Natural killer cell (primary cell): Measurements from ENCODE around the gene FOXI1. TPM values are rescaled to one million over a fixed set of nuclear protein-coding genes. Genes with fewer than 3 reads are reported as not detected.
"Not testable (repeated sequence)": the region's sequence is repeated elsewhere in the genome, so short reads cannot be mapped to it uniquely, and the experiment has no call there.

ENCODE experiments used
- ATAC-seq, 3 donors: fragments of 150-1000 bp in 2 of 3; fragments of 200-7000 bp in 1 of 3; cut with Tn5 transposase; 1 replicate in 1 of 3; 2 replicates in 2 of 3; pipeline ENCODE4 v1.10.0; 2021; ENCODE audit warnings: mild to moderate bottlenecking in 2 of 3, moderate library complexity in 2 of 3
- DNase-seq, 2 donors: peaks; one replicate each; pipeline versions ENCODE4 v3.0.0 to v3.0.0-alpha.2; 2013 to 2021; ENCODE audit warnings: mixed read lengths in 1 of 2
- H3K27ac ChIP-seq: one replicate; pipeline ENCODE4 v1.5.1; 2013; ENCODE audit warnings: mild to moderate bottlenecking, low read length
- H3K27me3 ChIP-seq: one replicate; pipeline ENCODE4 v1.6.1; 2013; ENCODE audit warnings: low read length; ENCODE audit not compliant: control insufficient read depth, insufficient read depth
- H3K36me3 ChIP-seq: one replicate; pipeline ENCODE4 v1.6.1; 2013; ENCODE audit warnings: low read length; ENCODE audit not compliant: control insufficient read depth, insufficient read depth
- H3K4me1 ChIP-seq: one replicate; pipeline ENCODE4 v1.6.1; 2013; ENCODE audit warnings: low read length; ENCODE audit not compliant: control insufficient read depth, insufficient read depth
- H3K4me3 ChIP-seq: one replicate; pipeline ENCODE4 v1.5.1; 2013; ENCODE audit warnings: low read length
- H3K9me3 ChIP-seq: one replicate; pipeline ENCODE4 v1.6.1; 2013; ENCODE audit warnings: low read length; ENCODE audit not compliant: control insufficient read depth, insufficient read depth
- H3K27ac Mint-ChIP-seq, 2 donors: one replicate each; pipeline ENCODE4 v1.8.0; 2022; ENCODE audit warnings: mild to moderate bottlenecking in 2 of 2, mixed read lengths in 2 of 2, moderate library complexity in 1 of 2
- H3K27me3 Mint-ChIP-seq, 2 donors: one replicate each; pipeline ENCODE4 v1.8.0; 2022; ENCODE audit warnings: low read depth in 2 of 2, mixed read lengths in 2 of 2
- H3K36me3 Mint-ChIP-seq: one replicate; pipeline ENCODE4 v1.8.0; 2022; ENCODE audit warnings: mixed read lengths
- H3K4me1 Mint-ChIP-seq, 2 donors: one replicate each; pipeline ENCODE4 v1.8.0; 2022; ENCODE audit warnings: mixed read lengths in 2 of 2
- H3K4me3 Mint-ChIP-seq: one replicate; pipeline ENCODE4 v1.8.0; 2022; ENCODE audit warnings: mild to moderate bottlenecking, moderate library complexity, mixed read lengths
- H3K9me3 Mint-ChIP-seq, 2 donors: one replicate each; pipeline ENCODE4 v1.8.0; 2022; ENCODE audit warnings: mixed read lengths in 2 of 2
- CTCF ChIP-seq: fragments of 200-600 bp; IDR thresholded peaks from one replicate; pipeline ENCODE4 v1.8.0; 2022; ENCODE audit warnings: antibody characterized with exemption
- WGBS: methylation state at CpG from one replicate; pipeline ENCODE4 v1.1.7; 2013; ENCODE audit warnings: missing lambda C conversion rate; ENCODE audit not compliant: insufficient coverage; 5-methylcytosine and 5-hydroxymethylcytosine counted together
- intact Hi-C: fragments of 100-400 bp; cut with micrococcal nuclease; formaldehyde crosslinking; loops from one replicate; pipeline ENCODE4 v1.14.2; 2022
- total RNA-seq, 4 donors: library from RNA; stranded (reverse); fragments of 120-200 nt in 1 of 4; gene quantifications; one replicate each; pipeline versions ENCODE4 v1.2.3 to v1.2.4, GENCODE V29; 2013 to 2022

FOXI1 gene
- total RNA-seq, 3 donors from 2014 or later (not counting 1 experiment from before 2014, with no cell fraction given) = 0.18 TPM; not detected in 2

DNA sequence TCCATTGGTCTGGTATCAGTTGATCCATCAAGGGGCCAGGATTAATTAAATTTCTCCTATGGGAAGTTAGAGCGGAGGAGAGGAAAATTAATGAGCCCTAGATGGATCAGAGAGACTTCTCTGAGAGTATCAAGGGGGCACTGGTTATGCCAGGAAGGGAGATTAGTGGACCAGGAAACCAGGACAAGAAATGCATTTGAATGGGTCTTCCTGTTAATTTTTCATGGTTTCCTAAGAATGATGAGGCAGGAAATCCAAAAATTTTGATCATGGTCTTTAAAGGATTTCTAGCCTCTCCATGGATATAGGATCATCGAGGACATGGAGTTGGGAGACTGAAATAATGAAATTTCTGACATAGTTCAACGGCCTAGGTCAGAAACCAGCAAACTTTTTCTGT, 30.8 kb downstream of the FOXI1 start:
- DNase-seq = no peak
- H3K9me3 Mint-ChIP-seq = no peaks in the 10 kb centered on the region
- TF ChIP-seq CTCF = no peak
- no peak overlapping the region for H3K4me3 Mint-ChIP-seq
- H3K27ac Mint-ChIP-seq = no peak overlapping the region
- no peak overlapping the region for H3K4me3 ChIP-seq
- intact Hi-C loops = no loop called here
- H3K36me3 ChIP-seq = no peaks in the 10 kb centered on the region
- H3K9me3 ChIP-seq = no peaks in the 10 kb centered on the region
- peaks cover 10 to 28% of the 10 kb centered on the region in 2 donors for H3K27me3 Mint-ChIP-seq
- H3K4me1 Mint-ChIP-seq = no peaks in the 10 kb centered on the region
- no peak for ATAC-seq
- H3K27me3 ChIP-seq = peaks cover 2% of the 10 kb centered on the region
- H3K36me3 Mint-ChIP-seq = no peaks in the 10 kb centered on the region
- no peak overlapping the region for H3K27ac ChIP-seq
- no peaks in the 10 kb centered on the region for H3K4me1 ChIP-seq
- 70% methylated on average over 3 of the region's 3 CpGs for WGBS

- peaks cover 6 to 28% of the 10 kb centered on the region in 2 donors for H3K27me3 Mint-ChIP-seq
- WGBS = 84% methylated on average over 2 of the region's 2 CpGs
- no peaks in the 10 kb centered on the region for H3K36me3 Mint-ChIP-seq
- H3K27ac Mint-ChIP-seq = no peak overlapping the region
- H3K4me3 Mint-ChIP-seq = no peak overlapping the region
- H3K9me3 Mint-ChIP-seq = no peaks in the 10 kb centered on the region
- Histone ChIP-seq H3K4me1 (no peaks in the 10 kb centered on the region), H3K27me3 (no peaks in the 10 kb centered on the region), H3K36me3 (no peaks in the 10 kb centered on the region), H3K9me3 (no peaks in the 10 kb centered on the region), H3K27ac (no peak overlapping the region), H3K4me3 (no peak overlapping the region)
- intact Hi-C loops = no loop called here
- ATAC-seq = no peak
- TF ChIP-seq CTCF = no peak
- DNase-seq = no peak
- H3K4me1 Mint-ChIP-seq = no peaks in the 10 kb centered on the region
Observed at GRCh38 chr5:170137694-170138214, 32.1 kb downstream of the FOXI1 start.

GRCh38 chr5:170138273-170138672, 32.6 kb downstream of the FOXI1 start:
- Mint-ChIP-seq H3K4me3 (no peak overlapping the region), H3K36me3 (no peaks in the 10 kb centered on the region), H3K27me3 (peaks cover 6 to 28% of the 10 kb centered on the region in 2 donors), H3K27ac (no peak overlapping the region), H3K4me1 (no peaks in the 10 kb centered on the region), H3K9me3 (no peaks in the 10 kb centered on the region)
- Histone ChIP-seq H3K36me3 (no peaks in the 10 kb centered on the region), H3K4me1 (no peaks in the 10 kb centered on the region), H3K4me3 (no peak overlapping the region), H3K27ac (no peak overlapping the region), H3K27me3 (no peaks in the 10 kb centered on the region), H3K9me3 (no peaks in the 10 kb centered on the region)
- no peak for TF ChIP-seq CTCF
- intact Hi-C loops = no loop called here
- ATAC-seq = no peak
- no peak for DNase-seq
- 93% methylated on average over 4 of the region's 4 CpGs for WGBS

DNA sequence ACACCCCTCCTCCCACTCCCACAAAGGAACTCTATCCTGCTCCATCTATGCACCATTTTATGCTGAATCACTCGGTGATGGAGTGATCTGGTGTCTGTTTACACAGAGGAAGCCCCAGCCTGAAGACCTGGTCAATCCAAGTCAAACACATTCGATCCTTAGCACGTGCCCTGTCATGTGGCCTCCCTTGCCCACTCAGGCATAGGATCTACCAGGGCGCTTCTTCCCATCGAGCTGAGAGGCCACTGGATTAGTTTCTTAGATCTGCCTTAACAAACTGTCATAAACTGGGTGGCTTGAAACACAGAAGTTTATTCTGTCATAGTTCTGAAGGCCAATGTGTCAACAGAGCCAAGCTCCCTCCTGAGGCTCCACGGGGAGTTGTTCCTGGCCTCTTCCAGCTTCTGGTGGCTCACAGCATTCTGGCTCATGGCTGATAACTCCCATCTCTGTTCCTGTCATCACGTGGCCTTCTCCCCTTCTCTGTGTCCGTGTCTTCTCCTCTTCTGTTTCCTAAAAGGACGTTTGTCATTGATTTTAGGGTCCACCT, 34.2 kb downstream of the FOXI1 start:
- H3K4me1 ChIP-seq = no peaks in the 10 kb centered on the region
- intact Hi-C loops = no loop called here
- Mint-ChIP-seq H3K27me3 (peaks cover 6 to 15% of the 10 kb centered on the region in 2 donors), H3K4me3 (no peak overlapping the region), H3K27ac (no peak overlapping the region), H3K9me3 (no peaks in the 10 kb centered on the region), H3K36me3 (no peaks in the 10 kb centered on the region), H3K4me1 (no peaks in the 10 kb centered on the region)
- no peak for TF ChIP-seq CTCF
- no peaks in the 10 kb centered on the region for H3K36me3 ChIP-seq
- WGBS = 84% methylated on average over 9 of the region's 9 CpGs
- DNase-seq (no peak), ATAC-seq (no peak)
- H3K4me3 ChIP-seq = no peak overlapping the region
- H3K27me3 ChIP-seq = no peaks in the 10 kb centered on the region
- no peaks in the 10 kb centered on the region for H3K9me3 ChIP-seq
- H3K27ac ChIP-seq = no peak overlapping the region

DNA sequence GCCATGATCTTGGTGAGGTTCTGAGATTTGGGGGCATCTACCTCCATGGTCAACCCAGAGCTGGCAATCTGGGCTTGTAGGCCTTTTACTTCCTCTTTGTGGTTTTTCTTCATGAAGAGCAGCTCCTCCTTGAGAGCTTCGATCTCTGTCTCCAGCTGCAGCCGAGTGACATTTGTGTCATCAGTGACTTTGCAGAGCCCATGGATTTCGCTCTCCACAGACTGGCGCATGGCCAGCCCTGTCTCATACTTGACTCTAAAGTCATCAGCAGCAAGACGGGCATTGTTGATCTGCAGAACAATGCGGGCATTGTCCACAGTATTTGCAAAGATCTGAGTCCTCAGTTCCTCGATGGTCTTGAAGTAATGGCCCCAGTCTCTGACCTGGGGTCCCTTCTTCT, 35.5 kb downstream of the FOXI1 start:
- H3K4me1 ChIP-seq, H3K27me3 Mint-ChIP-seq, H3K4me1 Mint-ChIP-seq, H3K36me3 Mint-ChIP-seq, H3K36me3 ChIP-seq, H3K27ac Mint-ChIP-seq, H3K4me3 Mint-ChIP-seq, H3K9me3 Mint-ChIP-seq, ATAC-seq, H3K4me3 ChIP-seq, DNase-seq, H3K27ac ChIP-seq, H3K27me3 ChIP-seq, intact Hi-C loops, H3K9me3 ChIP-seq: not testable (repeated sequence)
- WGBS = 47% methylated on average over 7 of the region's 7 CpGs
